Fibroblast of the aortic adventitia (primary cell): ENCODE measurements around the gene INO80D. TPM values are rescaled to one million over a fixed set of nuclear protein-coding genes. Genes with fewer than 3 reads are reported as not detected.

Experiments used
- DNase-seq: peaks from one replicate; pipeline ENCODE4 v3.0.0-alpha.2; 2010; ENCODE audit warnings: low read depth
- H3K4me3 ChIP-seq: 2 replicates; pipeline ENCODE4 v1.5.1; 2011; ENCODE audit warnings: low read depth, mild to moderate bottlenecking, control low read depth, low read length, moderate library complexity
- CTCF ChIP-seq: IDR thresholded peaks from 2 replicates; pipeline ENCODE4 v1.5.1; 2011; ENCODE audit warnings: mild to moderate bottlenecking, low read length, control low read depth, inconsistent platforms; ENCODE audit not compliant: insufficient read depth
- total RNA-seq: library from RNA; depleted of rRNA; stranded (reverse); fragments of >200 nt; gene quantifications from 2 replicates; pipeline ENCODE4 v1.2.3, GENCODE V29; 2012; ENCODE audit warnings: low replicate concordance

INO80D gene
- total RNA-seq, 1 donor, result 12.0 TPM

GRCh38 chr2:206069417-206069816 lies 16.6 kb downstream of the INO80D start:
- DNase-seq, result no peak
- TF ChIP-seq CTCF, result no peak
- no peak overlapping the region for H3K4me3 ChIP-seq

GRCh38 chr2:206068207-206068606 lies 17.8 kb downstream of the INO80D start:
- no peak for TF ChIP-seq CTCF
- DNase-seq, result no peak
- no peak overlapping the region for H3K4me3 ChIP-seq

- no peak for DNase-seq
- no peak for TF ChIP-seq CTCF
These were observed 21.9 kb downstream of the INO80D start for GRCh38 chr2:206064077-206064476.

GRCh38 chr2:206063635-206064034 lies 22.3 kb downstream of the INO80D start:
- H3K4me3 ChIP-seq, result no peak overlapping the region
- no peak for TF ChIP-seq CTCF
- no peak for DNase-seq

More at GRCh38 chr2:206064077-206064476, 21.9 kb downstream of the INO80D start:
- H3K4me3 ChIP-seq, result no peak overlapping the region

GRCh38 chr2:206062724-206063123 lies 23.2 kb downstream of the INO80D start:
- no peak for TF ChIP-seq CTCF
- DNase-seq, result no peak
- H3K4me3 ChIP-seq, result no peak overlapping the region

- no peak overlapping the region for H3K4me3 ChIP-seq
- no peak for TF ChIP-seq CTCF
- DNase-seq, result no peak
These were observed 29.7 kb downstream of the INO80D start for GRCh38 chr2:206056286-206056685.

GRCh38 chr2:206054952-206055351 lies 31.0 kb downstream of the INO80D start:
- TF ChIP-seq CTCF, result no peak
- H3K4me3 ChIP-seq, result no peak overlapping the region
- DNase-seq, result no peak
